CD4-positive, alpha-beta T cell treated with Interleukin-21 for 1 hour (primary cell): Measurements from ENCODE around the gene LFNG.

ENCODE experiments used
- DNase-seq: peaks from one replicate; pipeline ENCODE4 v3.0.0-alpha.2; 2020

LFNG gene

GRCh38 chr7:2519119-2519930, at the start of gene LFNG:
TSS of gene LFNG (plus strand) at chr7:2519774. CDS start at chr7:2519862, 88 bp downstream.
- peak; percentile 89 for DNase-seq

GRCh38 chr7:2470204-2471021, 49.2 kb upstream of the LFNG start:
- DNase-seq, result no peak

GRCh38 chr7:2471022-2471329, 48.6 kb upstream of the LFNG start:
- no peak for DNase-seq

GRCh38 chr7:2471396-2471795, 48.2 kb upstream of the LFNG start:
- no peak for DNase-seq

GRCh38 chr7:2472739-2473138, 46.8 kb upstream of the LFNG start:
- no peak for DNase-seq

GRCh38 chr7:2473496-2474180, 45.9 kb upstream of the LFNG start:
- DNase-seq, result no peak

- no peak for DNase-seq
These were observed 45.4 kb upstream of the LFNG start for GRCh38 chr7:2474224-2474623.

- DNase-seq, result no peak
These were observed 44.5 kb upstream of the LFNG start for GRCh38 chr7:2474813-2475677.

- DNase-seq, result no peak
These were observed 43.9 kb upstream of the LFNG start for GRCh38 chr7:2475678-2476015.

- no peak for DNase-seq
These were observed 43.3 kb upstream of the LFNG start, which contains the start of gene GRIFIN for GRCh38 chr7:2476298-2476697. TSS of gene GRIFIN (minus strand) at chr7:2476398. CDS start at chr7:2476383, 15 bp downstream.

GRCh38 chr7:2476776-2477446, 42.7 kb upstream of the LFNG start:
- no peak for DNase-seq

- DNase-seq, result peak; percentile 69
These were observed 41.9 kb upstream of the LFNG start for GRCh38 chr7:2477447-2478398.

- no peak for DNase-seq
These were observed 41.2 kb upstream of the LFNG start for GRCh38 chr7:2478399-2478785.

GRCh38 chr7:2478800-2479199, 40.8 kb upstream of the LFNG start:
- no peak for DNase-seq

- no peak for DNase-seq
These were observed 40.1 kb upstream of the LFNG start for GRCh38 chr7:2479276-2480069.

GRCh38 chr7:2480070-2480408, 39.5 kb upstream of the LFNG start:
- DNase-seq, result no peak

- no peak for DNase-seq
These were observed 38.4 kb upstream of the LFNG start for GRCh38 chr7:2481195-2481594.

- DNase-seq, result no peak
These were observed 36.7 kb upstream of the LFNG start for GRCh38 chr7:2482725-2483451.

- DNase-seq, result no peak
These were observed 36.1 kb upstream of the LFNG start for GRCh38 chr7:2483494-2483893.

GRCh38 chr7:2484868-2485267, 34.7 kb upstream of the LFNG start:
- no peak for DNase-seq
